Heart left ventricle (tissue), 13 donors: Measurements from ENCODE around the gene MICB.

ENCODE experiments used
- CTCF ChIP-seq, 12 donors: fragments of 200-600 bp; sonication (generic) in 4 of 12; IDR thresholded peaks; one replicate each; pipeline versions ENCODE4 v1.5.0 to v1.8.0; 2018 to 2022; ENCODE audit warnings: antibody characterized with exemption in 12 of 12, mild to moderate bottlenecking in 5 of 12
- POLR2A ChIP-seq, 2 donors: fragments of 450-650 bp; IDR thresholded peaks; one replicate each; pipeline ENCODE4 v1.6.1; 2017; ENCODE audit warnings: antibody characterized with exemption in 2 of 2, mild to moderate bottlenecking in 2 of 2, moderate library complexity in 2 of 2
- donor health status: ischemic (EF 13 %, LVEDD 7.1; RV severe dilation, severe dysfunction).
- donor health status: DM: no; HTN: yes; CAD: no.
- donor health status: DM: no; HTN: no; CAD: no.
- donor health status: ischemic (EF 25% LVEDD 6.9; RV normal size, moderate dysfunction).
- donor health status: ischemic (EF 25% LVEDD 5.7; RV mildly dilated, moderate dysfunction).
- donor health status: ischemic (EF 35%, LVEDD 5.7; RV mildly dilated, moderate dysfunction).
- donor health status: nonischemic (EF 11% LVEDD 7.7; RV severe dilation, severe dysfunction).
- donor health status: DM: yes; HTN: yes; CAD: no.
- donor health status: PGD.
- donor health status: ischemic (EF 29% LVEDD 5.4; RV normal size, mild dysfunction).
- donor health status: nonischemic (EF 23%, LVEDD 6.1; RV moderate dilation, normal function).

- TF ChIP-seq CTCF (IDR thresholded peaks at IDR 0.05) (no peak), POLR2A (IDR thresholded peaks at IDR 0.05) (no peak)
Observed at GRCh38 chr6:31466466-31466865, 31.5 kb upstream of the MICB start.
